Kidney tubule cell (primary cell): ENCODE data around the gene IGFL3.

Source experiments
- DNase-seq: peaks from one replicate; pipeline ENCODE4 v3.0.0-alpha.2; 2018; ENCODE audit warnings: low spot score

IGFL3 gene

DNA sequence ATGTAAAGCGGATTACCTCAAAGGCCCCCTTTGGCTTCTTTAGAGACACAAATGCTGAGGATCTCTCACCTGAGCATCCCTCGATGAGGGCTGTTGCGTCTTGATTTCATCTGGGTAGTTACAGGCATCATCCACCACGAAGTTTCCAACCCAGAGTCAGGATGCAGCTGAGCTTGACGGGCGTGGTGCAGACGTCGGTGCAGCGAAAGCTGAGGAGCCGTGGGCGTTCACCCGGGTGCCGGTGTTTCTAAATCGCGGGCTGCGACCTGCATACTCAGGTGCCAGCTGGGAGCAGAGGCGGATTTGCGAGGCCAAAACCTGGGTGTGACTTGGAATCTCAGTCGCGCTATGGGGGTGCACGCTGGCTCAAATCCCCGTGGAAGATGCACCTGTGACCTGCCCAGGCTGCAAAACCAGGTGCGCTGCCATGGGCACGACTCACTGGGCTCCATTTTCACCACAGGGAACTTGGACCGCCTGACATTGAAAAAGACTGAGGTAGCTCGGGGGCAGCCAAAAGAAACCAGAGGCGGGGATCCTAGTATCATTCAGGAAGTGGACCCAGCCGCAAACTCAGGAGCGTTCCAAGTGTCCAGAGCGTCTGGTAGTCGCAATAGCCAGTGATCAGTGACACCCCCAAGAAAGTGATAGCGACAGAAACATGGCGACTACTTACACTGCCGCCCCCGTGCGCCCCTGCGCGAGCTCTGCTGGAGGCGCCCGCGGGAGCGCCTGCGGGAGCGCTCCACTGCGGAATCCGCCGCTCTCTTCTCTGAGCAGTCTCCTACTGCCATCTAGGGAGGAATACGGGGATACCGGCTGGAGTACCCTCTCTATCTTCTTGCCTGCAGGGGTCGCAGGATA is 47.3 kb downstream of the IGFL3 start:
- DNase-seq: peak; percentile 75

DNA sequence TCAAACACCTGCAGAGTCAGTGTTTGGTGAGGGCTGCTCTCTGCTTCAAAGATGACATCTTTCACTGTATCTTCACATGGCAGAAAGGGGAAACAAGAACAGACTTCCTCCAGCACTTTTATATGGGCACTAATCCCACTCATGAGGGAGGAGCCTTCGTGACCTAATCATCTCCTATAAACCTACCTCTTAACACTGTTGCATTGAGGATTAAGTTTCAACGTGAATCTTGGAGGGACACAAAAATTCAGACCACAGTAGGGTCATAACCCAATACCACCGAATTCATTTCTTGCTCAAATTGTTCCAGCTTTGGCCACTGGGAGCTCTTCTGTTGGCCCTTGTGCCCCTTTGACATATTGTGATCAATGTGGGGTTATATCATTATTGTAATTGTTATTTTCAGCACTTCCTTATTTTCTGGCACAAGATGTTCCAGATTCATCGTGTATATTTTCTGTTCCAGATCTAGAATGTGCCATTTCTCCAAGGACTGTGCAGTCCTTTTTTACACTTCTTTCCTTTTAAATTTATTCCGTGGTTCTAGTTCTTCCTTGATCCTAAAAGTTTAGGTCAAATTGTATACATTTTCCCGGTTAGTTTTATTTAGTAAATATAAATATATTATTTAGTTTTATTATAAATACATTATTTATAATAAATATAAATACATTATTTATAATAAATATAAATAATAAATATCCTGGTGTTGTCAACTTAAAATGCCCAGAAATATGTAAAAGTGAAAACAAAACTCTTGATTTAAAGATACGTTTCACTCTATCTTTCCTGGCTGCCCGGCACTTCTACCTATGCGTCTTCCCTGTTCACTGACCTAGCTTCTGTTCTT is 48.2 kb downstream of the IGFL3 start:
- no peak for DNase-seq

DNA sequence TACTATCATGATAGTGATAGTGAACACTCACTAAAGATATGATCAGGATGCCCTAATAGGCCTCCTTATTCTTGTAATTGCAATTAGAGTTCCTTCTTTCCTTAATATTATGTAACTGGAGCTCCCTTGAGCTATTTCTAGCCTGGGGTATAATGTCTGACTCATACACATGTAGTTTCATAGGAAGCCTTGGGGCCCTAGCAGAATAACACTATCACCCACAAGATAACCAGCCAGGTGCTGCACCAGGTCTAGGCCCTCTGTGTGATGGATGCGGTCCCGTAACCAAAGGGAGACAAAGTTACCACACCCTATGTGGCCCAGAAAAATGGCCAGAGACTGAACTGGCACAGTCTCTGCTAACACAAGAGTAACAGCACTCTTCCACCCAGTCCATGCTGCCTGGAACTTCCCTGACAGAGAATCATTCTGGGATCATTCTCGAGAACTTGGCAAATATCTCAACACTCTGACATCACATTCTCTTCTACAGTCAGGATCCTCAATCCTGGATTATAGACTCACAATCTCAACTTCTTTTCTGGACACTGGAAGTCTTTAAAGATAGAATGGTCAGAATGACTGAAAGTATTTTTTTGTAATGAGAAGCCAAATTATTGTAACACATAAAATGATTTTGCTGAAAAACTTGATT is 51.1 kb downstream of the IGFL3 start:
- no peak for DNase-seq
